Mammary epithelial cell (primary cell): ENCODE data around the gene MORC4.

Source experiments
- CTCF ChIP-seq, 2 donors: IDR thresholded peaks in 1 of 2; conservative IDR thresholded peaks in 1 of 2; 2 replicates each; pipeline ENCODE4 v1.5.1; 2011 to 2012; ENCODE audit warnings: inconsistent platforms in 2 of 2, low read length in 2 of 2, mild to moderate bottlenecking in 2 of 2, control low read depth in 1 of 2, low read depth in 1 of 2; ENCODE audit not compliant: insufficient read depth in 1 of 2; ENCODE audit errors: extremely low read depth in 1 of 2
- EZH2 ChIP-seq: IDR thresholded peaks from 2 replicates; pipeline ENCODE4 v1.6.1; 2012; ENCODE audit warnings: low read length, inconsistent platforms, borderline replicate concordance

DNA sequence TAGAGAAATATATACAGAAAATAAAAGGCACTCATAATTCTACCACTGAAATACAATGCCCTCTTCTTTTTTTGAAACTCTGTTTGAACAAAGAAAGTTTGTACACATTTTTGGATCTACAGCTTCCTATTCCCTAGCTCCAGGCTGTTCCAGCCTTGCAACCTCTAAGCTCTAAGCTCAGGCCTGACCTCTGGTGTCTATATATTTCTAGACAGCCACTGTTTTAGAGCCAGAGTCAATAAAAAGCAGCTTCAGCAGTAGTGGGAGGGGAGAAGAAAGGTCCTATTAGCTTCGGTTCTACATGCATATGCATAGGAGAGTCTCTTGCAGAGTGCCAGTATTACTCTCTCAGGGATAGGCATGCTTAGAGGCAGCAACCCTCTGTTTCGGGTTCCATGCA, 40.1 kb downstream of the MORC4 start:
- TF ChIP-seq CTCF (conservative IDR thresholded peaks at IDR 0.05 in 1 of 2, IDR thresholded peaks at IDR 0.05 in 1 of 2; ENCODE audit: extremely low read depth in 1 of 2, insufficient read depth in 1 of 2, low read depth in 1 of 2, low read length in 2 of 2): peak in 1 of 2 donors; percentile 37
- no peak for TF ChIP-seq EZH2
